AG09309 (cell line): ENCODE measurements around the gene ABCG1.

Experiments used
- DNase-seq: peaks from one replicate; pipeline ENCODE4 v3.0.0-alpha.2; 2010; ENCODE audit warnings: low read depth
- H3K4me3 ChIP-seq: 2 replicates; pipeline ENCODE4 v1.5.1; 2011; ENCODE audit warnings: mild to moderate bottlenecking, low read depth, low read length, moderate library complexity; ENCODE audit not compliant: control insufficient read depth
- TF ChIP-seq, protein P1 (sequence below): IDR thresholded peaks from 2 replicates; pipeline ENCODE4 v1.5.1; 2011; ENCODE audit warnings: mild to moderate bottlenecking, low read depth, low read length, inconsistent platforms; ENCODE audit not compliant: insufficient read depth, control insufficient read depth; ENCODE audit errors: missing control alignments

The ABCG1 gene

GRCh38 chr21:42266971-42267556 is 48.1 kb downstream of the ABCG1 start:
- no peak for DNase-seq
- H3K4me3 ChIP-seq = no peak overlapping the region
- TF ChIP-seq, protein P1, sequence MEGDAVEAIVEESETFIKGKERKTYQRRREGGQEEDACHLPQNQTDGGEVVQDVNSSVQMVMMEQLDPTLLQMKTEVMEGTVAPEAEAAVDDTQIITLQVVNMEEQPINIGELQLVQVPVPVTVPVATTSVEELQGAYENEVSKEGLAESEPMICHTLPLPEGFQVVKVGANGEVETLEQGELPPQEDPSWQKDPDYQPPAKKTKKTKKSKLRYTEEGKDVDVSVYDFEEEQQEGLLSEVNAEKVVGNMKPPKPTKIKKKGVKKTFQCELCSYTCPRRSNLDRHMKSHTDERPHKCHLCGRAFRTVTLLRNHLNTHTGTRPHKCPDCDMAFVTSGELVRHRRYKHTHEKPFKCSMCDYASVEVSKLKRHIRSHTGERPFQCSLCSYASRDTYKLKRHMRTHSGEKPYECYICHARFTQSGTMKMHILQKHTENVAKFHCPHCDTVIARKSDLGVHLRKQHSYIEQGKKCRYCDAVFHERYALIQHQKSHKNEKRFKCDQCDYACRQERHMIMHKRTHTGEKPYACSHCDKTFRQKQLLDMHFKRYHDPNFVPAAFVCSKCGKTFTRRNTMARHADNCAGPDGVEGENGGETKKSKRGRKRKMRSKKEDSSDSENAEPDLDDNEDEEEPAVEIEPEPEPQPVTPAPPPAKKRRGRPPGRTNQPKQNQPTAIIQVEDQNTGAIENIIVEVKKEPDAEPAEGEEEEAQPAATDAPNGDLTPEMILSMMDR = no peak

GRCh38 chr21:42269386-42269785 is 50.4 kb downstream of the ABCG1 start:
- TF ChIP-seq, protein P1 = no peak
- DNase-seq = no peak
- H3K4me3 ChIP-seq = no peak overlapping the region

DNA sequence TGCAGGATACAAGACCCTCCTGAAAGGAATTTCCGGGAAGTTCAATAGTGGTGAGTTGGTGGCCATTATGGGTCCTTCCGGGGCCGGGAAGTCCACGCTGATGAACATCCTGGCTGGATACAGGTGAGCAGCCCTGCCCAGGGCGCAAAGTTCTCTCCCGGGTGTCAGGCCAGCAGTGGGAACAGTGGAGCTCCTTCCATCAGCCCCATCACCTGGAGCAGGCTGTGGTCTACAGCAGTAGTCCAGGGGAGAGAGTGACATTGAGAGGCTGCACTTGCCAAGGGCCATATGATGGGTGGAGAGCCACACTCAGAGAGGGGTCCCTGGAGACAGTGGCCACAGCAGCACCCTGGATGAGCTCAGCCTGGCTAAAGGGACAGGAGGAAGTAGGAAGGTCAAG is 52.1 kb downstream of the ABCG1 start:
- no peak overlapping the region for H3K4me3 ChIP-seq
- TF ChIP-seq, protein P1 = no peak
- DNase-seq = no peak

DNA sequence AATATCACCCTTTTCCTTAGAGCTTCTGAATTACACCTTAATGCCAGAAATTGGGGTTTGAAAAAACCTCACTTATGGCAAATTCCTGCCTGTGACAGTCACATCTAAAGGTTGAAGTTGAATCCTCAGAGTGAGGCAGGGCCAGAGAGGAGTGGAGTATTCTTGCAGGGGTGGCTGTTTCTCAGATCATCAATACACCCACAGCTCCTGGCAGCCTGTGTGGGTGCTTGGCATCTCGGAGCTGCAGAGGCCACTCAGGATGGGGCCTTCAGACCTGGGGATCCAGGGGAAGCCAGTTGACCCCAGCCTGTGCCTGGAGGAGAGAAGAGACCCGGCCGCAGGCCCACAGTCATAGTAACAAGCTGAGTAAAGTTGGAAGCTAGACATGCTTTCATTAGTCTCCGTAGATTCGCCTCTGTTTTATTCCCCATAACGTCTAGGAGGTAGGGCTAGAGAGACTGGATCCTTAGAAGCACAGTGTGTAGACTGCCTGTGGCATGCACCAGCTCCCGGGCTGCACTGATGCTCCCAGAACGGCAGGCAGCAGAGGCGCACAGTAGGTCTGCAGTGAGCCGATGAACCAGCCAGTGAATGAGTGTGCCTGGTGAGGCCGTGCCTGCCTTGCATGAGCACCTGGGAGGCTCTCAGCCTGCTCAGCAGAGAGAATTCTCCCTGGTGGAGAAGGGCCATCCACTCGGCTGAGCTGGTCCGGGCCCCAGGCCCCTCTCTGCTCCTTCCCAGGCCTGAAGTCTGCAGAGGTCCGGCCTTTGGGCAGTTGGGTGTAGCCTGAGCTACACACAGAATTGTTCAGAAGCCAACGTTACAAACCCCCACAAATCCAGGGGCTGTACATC is 53.4 kb downstream of the ABCG1 start:
- TF ChIP-seq, protein P1 = no peak
- H3K4me3 ChIP-seq = no peak overlapping the region
- no peak for DNase-seq

DNA sequence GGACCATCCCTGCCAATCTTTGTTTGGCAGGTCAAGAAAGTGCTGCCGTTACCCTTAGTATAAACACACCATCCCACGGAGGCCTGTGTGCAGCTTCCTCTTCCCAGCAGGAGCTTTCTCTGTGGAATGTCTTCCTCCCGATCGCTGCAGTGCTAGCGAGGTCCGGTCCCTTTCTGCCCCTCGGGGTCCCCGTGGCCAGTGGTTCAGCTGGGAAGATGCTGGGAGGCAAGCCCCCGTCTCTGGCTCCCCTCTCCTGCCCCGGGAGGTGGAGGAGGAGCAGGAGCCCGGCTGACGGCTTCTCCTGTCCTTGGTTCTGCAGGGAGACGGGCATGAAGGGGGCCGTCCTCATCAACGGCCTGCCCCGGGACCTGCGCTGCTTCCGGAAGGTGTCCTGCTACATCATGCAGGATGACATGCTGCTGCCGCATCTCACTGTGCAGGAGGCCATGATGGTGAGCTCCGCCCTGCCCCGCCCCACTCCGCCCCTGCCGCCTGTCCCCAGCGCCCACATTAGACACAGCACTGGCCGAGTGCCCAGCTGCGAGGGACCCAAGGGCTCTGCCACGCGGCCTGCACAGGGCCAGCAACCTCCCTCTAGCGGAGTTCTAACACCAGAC is 54.2 kb downstream of the ABCG1 start:
- H3K4me3 ChIP-seq = no peak overlapping the region
- TF ChIP-seq, protein P1 = no peak
- DNase-seq = no peak

- H3K4me3 ChIP-seq = no peak overlapping the region
- DNase-seq = no peak
- TF ChIP-seq, protein P1 = no peak
Observed at GRCh38 chr21:42276076-42276475, 57.1 kb downstream of the ABCG1 start.
